ENCODE results near the gene LDLRAP1. TPM values are rescaled to one million over a fixed set of nuclear protein-coding genes. Genes with fewer than 3 reads are reported as not detected.

The LDLRAP1 gene
- total RNA-seq, 2 donors from 2014 or later: 37.8 to 56.3 TPM

GRCh38 chr1:25615563-25616094 is 72.2 kb downstream of the LDLRAP1 start:
- H3K4me1 ChIP-seq (replicated peaks): peaks cover 3% of the 10 kb centered on the region
- no peaks in the 10 kb centered on the region for H3K36me3 ChIP-seq
- WGBS: 18% methylated on average over 12 of the region's 12 CpGs
- TF ChIP-seq POLR2A (IDR thresholded peaks at IDR 0.05) (no peak), POLR2AphosphoS5 (IDR thresholded peaks at IDR 0.05) (no peak)
- H3K9me3 ChIP-seq: no peaks in the 10 kb centered on the region
- DNase-seq (ENCODE audit: low spot score): no peak
- peak overlapping the region; percentile 79 to 87 for H3K27ac ChIP-seq
- intact Hi-C loops (cut with DNase I): loop anchor here (2.0 kb wide), 2 partner anchors 79 to 129 kb away; no protein-coding TSS in a partner anchor
- no peaks in the 10 kb centered on the region for H3K27me3 ChIP-seq (replicated peaks; ENCODE audit: insufficient read depth)
- peak overlapping the region; percentile 33 to 42 for H3K4me3 ChIP-seq

GRCh38 chr1:25616095-25616986 is 72.9 kb downstream of the LDLRAP1 start, which contains the start of gene MAN1C1:
MAN1C1 (plus strand) TSS chr1:25616791; CDS start chr1:25617798, 1,007 bp downstream.
- Histone ChIP-seq H3K4me3 (peak within 1 kb of the TSS; percentile 80 to 93), H3K4me1 (replicated peaks) (peaks cover 3% of the 10 kb centered on the region), H3K36me3 (no peaks in the 10 kb centered on the region), H3K27ac (peak within 1 kb of the TSS; percentile 79 to 87), H3K9me3 (no peaks in the 10 kb centered on the region), H3K27me3 (replicated peaks; ENCODE audit: insufficient read depth) (no peaks in the 10 kb centered on the region)
- TF ChIP-seq POLR2AphosphoS5 (IDR thresholded peaks at IDR 0.05) (peak; percentile 24), CTCF (IDR thresholded peaks at IDR 0.05) (peak in 3 of 4 experiments; percentile 31 to 69 (median 57)), POLR2A (IDR thresholded peaks at IDR 0.05) (peak; percentile 53)
- intact Hi-C loops (cut with DNase I): loop anchor here (2.0 kb wide), 2 partner anchors 78 to 128 kb away; no protein-coding TSS in a partner anchor
- DNase-seq (ENCODE audit: low spot score): peak; percentile 78
- WGBS: under 1% methylated on average over 74 of the region's 116 CpGs

- H3K9me3 ChIP-seq: no peaks in the 10 kb centered on the region
- H3K4me1 ChIP-seq (replicated peaks): peaks cover 3% of the 10 kb centered on the region
- TF ChIP-seq POLR2AphosphoS5 (IDR thresholded peaks at IDR 0.05) (no peak), POLR2A (IDR thresholded peaks at IDR 0.05) (no peak), CTCF (IDR thresholded peaks at IDR 0.05) (no peak)
- peak overlapping the region; percentile 80 to 93 for H3K4me3 ChIP-seq
- intact Hi-C loops (cut with DNase I): loop anchor here (2.0 kb wide), 2 partner anchors 78 to 128 kb away; no protein-coding TSS in a partner anchor
- DNase-seq (ENCODE audit: low spot score): no peak
- no peaks in the 10 kb centered on the region for H3K27me3 ChIP-seq (replicated peaks; ENCODE audit: insufficient read depth)
- 0% methylated on average over 35 of the region's 94 CpGs for WGBS
- no peaks in the 10 kb centered on the region for H3K36me3 ChIP-seq
- peak overlapping the region; percentile 70 to 76 for H3K27ac ChIP-seq
Observed at GRCh38 chr1:25616987-25617624, 73.7 kb downstream of the LDLRAP1 start.

- Histone ChIP-seq H3K27me3 (replicated peaks; ENCODE audit: insufficient read depth) (no peaks in the 10 kb centered on the region), H3K4me1 (replicated peaks) (peaks cover 9% of the 10 kb centered on the region), H3K9me3 (no peaks in the 10 kb centered on the region), H3K36me3 (no peaks in the 10 kb centered on the region), H3K27ac (peak overlapping the region; percentile 70 to 76), H3K4me3 (peak overlapping the region; percentile 80 to 93)
- intact Hi-C loops (cut with DNase I): loop anchor here (2.0 kb wide), 2 partner anchors 77 to 127 kb away; no protein-coding TSS in a partner anchor
- TF ChIP-seq POLR2AphosphoS5 (IDR thresholded peaks at IDR 0.05): no peak
- TF ChIP-seq CTCF (IDR thresholded peaks at IDR 0.05): no peak
- TF ChIP-seq POLR2A (IDR thresholded peaks at IDR 0.05): no peak
- no peak for DNase-seq (ENCODE audit: low spot score)
- 2% methylated on average over 50 of the region's 66 CpGs for WGBS
Observed at GRCh38 chr1:25617625-25618432, 74.4 kb downstream of the LDLRAP1 start.

Measured in prostate gland (tissue), 2 donors.